OCI-LY1 (cell line): ENCODE data around the gene CAMTA1.

Experiments used
- H2AFZ ChIP-seq: fragments of 200-600 bp; sonication (generic), shearing (Covaris generic); 2 replicates; pipeline ENCODE4 v1.6.0; 2014; ENCODE audit warnings: antibody characterized with exemption, mild to moderate bottlenecking, low read length
- H3F3A ChIP-seq: fragments of 200-600 bp; sonication (generic), shearing (Covaris generic); 2 replicates; pipeline ENCODE4 v1.6.0; 2014; ENCODE audit warnings: mild to moderate bottlenecking, antibody characterized with exemption, low read length, moderate library complexity; ENCODE audit not compliant: insufficient read depth
- H3K27ac ChIP-seq: fragments of 200-600 bp; sonication (generic); 2 replicates; pipeline ENCODE4 v1.5.1; 2014; ENCODE audit warnings: low read length, mixed run types, mild to moderate bottlenecking, low read depth; ENCODE audit not compliant: poor library complexity, severe bottlenecking
- H3K27me3 ChIP-seq: fragments of 200-600 bp; sonication (generic); 2 replicates; pipeline ENCODE4 v1.6.0; 2014; ENCODE audit warnings: antibody characterized with exemption, mild to moderate bottlenecking, low read length, moderate library complexity; ENCODE audit not compliant: insufficient read depth
- H3K36me3 ChIP-seq: fragments of 200-600 bp; sonication (generic); 2 replicates; pipeline ENCODE4 v1.6.1; 2014; ENCODE audit warnings: mild to moderate bottlenecking, antibody characterized with exemption, low read length, moderate library complexity, mixed read lengths; ENCODE audit not compliant: insufficient read depth
- H3K4me1 ChIP-seq: fragments of 200-600 bp; sonication (generic); 2 replicates; pipeline ENCODE4 v1.5.1; 2014; ENCODE audit warnings: mild to moderate bottlenecking, low read length, moderate library complexity; ENCODE audit not compliant: insufficient read depth, severe bottlenecking
- H3K4me2 ChIP-seq: fragments of 200-600 bp; sonication (generic), shearing (Covaris generic); 2 replicates; pipeline ENCODE4 v1.6.1; 2014; ENCODE audit warnings: low read length
- H3K4me3 ChIP-seq: fragments of 200-600 bp; sonication (generic); 2 replicates; pipeline ENCODE4 v1.5.1; 2014; ENCODE audit warnings: low read length, low read depth, mild to moderate bottlenecking, mixed read lengths; ENCODE audit not compliant: poor library complexity, severe bottlenecking
- H3K79me2 ChIP-seq: fragments of 200-600 bp; shearing (Covaris generic); 2 replicates; pipeline ENCODE4 v1.6.1; 2016; ENCODE audit warnings: mixed run types, low read length, mixed read lengths; ENCODE audit not compliant: insufficient read depth
- H3K9ac ChIP-seq: fragments of 200-600 bp; sonication (generic), shearing (Covaris generic); 2 replicates; pipeline ENCODE4 v1.6.1; 2014; ENCODE audit warnings: mild to moderate bottlenecking, low read length, mixed read lengths
- H3K9me2 ChIP-seq: fragments of 200-600 bp; sonication (generic), shearing (Covaris generic); 2 replicates; pipeline ENCODE4 v1.6.1; 2014; ENCODE audit warnings: low read depth, mild to moderate bottlenecking, low read length, mixed read lengths
- H3K9me3 ChIP-seq: fragments of 200-600 bp; shearing (Covaris generic); 2 replicates; pipeline ENCODE4 v1.6.1; 2014; ENCODE audit warnings: low read length, mixed read lengths
- H4K20me1 ChIP-seq: fragments of 200-600 bp; sonication (generic), shearing (Covaris generic); 2 replicates; pipeline ENCODE4 v1.6.0; 2016; ENCODE audit warnings: mild to moderate bottlenecking, low read length; ENCODE audit not compliant: insufficient read depth
- EZH2 ChIP-seq: fragments of 200-600 bp; sonication (generic), shearing (Covaris generic); IDR thresholded peaks from 2 replicates; pipeline ENCODE4 v1.8.0; 2017; ENCODE audit warnings: borderline replicate concordance, mixed run types, mild to moderate bottlenecking, antibody characterized with exemption, low read length, moderate library complexity, mixed read lengths
- TF ChIP-seq, protein P1 (sequence below): fragments of 200-600 bp; sonication (generic), shearing (Covaris generic); IDR thresholded peaks from 2 replicates; pipeline ENCODE4 v1.5.1; 2017; ENCODE audit warnings: mild to moderate bottlenecking, antibody characterized with exemption, low read length, moderate library complexity, mixed read lengths

Gene CAMTA1

DNA sequence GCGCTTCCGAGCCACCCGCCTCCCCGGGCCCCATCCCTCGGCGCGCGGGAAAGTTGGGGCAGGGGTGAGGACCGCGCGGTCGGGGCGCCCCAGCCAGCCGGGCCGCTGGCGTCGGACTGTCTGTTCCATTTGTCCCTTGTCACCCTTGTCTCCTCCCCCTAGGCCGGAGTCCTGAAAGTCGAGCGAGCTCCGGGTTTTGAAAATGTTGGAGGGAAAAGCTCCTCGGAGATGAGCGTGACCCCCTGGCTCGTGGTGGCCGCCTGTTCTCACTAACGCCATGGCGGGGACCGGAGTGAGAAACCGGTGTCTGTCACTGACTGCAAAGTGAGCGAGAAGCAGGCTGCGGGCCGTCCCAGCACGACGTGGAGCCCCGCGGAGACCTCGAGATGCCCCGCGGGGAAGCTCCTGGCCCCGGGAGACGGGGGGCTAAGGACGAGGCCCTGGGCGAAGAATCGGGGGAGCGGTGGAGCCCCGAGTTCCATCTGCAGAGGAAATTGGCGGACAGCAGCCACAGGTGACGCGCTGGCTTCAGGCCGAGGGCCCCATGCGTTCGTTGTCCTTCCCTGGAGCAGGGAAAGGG lies 999.3 kb downstream of the CAMTA1 start:
- Histone ChIP-seq H3K36me3 (peaks cover 12% of the 10 kb centered on the region; the same call in 1 of the 2 replicates), H3K27ac (no peak overlapping the region), H3F3A (no peaks in the 10 kb centered on the region), H3K4me3 (no peak overlapping the region), H3K79me2 (no peaks in the 10 kb centered on the region), H3K9me3 (no peaks in the 10 kb centered on the region; the same call in 1 of the 2 replicates), H3K4me1 (peaks cover 16% of the 10 kb centered on the region), H2AFZ (no peak overlapping the region), H3K9me2 (no peaks in the 10 kb centered on the region), H3K4me2 (no peak overlapping the region), H3K9ac (no peak overlapping the region), H3K27me3 (no peaks in the 10 kb centered on the region), H4K20me1 (no peaks in the 10 kb centered on the region)
- TF ChIP-seq EZH2: no peak
- TF ChIP-seq, protein P1, sequence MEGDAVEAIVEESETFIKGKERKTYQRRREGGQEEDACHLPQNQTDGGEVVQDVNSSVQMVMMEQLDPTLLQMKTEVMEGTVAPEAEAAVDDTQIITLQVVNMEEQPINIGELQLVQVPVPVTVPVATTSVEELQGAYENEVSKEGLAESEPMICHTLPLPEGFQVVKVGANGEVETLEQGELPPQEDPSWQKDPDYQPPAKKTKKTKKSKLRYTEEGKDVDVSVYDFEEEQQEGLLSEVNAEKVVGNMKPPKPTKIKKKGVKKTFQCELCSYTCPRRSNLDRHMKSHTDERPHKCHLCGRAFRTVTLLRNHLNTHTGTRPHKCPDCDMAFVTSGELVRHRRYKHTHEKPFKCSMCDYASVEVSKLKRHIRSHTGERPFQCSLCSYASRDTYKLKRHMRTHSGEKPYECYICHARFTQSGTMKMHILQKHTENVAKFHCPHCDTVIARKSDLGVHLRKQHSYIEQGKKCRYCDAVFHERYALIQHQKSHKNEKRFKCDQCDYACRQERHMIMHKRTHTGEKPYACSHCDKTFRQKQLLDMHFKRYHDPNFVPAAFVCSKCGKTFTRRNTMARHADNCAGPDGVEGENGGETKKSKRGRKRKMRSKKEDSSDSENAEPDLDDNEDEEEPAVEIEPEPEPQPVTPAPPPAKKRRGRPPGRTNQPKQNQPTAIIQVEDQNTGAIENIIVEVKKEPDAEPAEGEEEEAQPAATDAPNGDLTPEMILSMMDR: no peak

GRCh38 chr1:7785108-7785507 lies 999.9 kb downstream of the CAMTA1 start:
- Histone ChIP-seq H3K27me3 (no peaks in the 10 kb centered on the region), H2AFZ (no peak overlapping the region), H3K4me3 (no peak overlapping the region), H3K4me2 (no peak overlapping the region), H3K36me3 (0 out of 2 replicates have a peak, but pooled peaks cover 8% of the 10 kb centered on the region), H3K9me3 (peaks cover 3% of the 10 kb centered on the region; the same call in 1 of the 2 replicates), H4K20me1 (no peaks in the 10 kb centered on the region), H3K9ac (no peak overlapping the region), H3F3A (no peaks in the 10 kb centered on the region), H3K4me1 (peaks cover 16% of the 10 kb centered on the region), H3K79me2 (no peaks in the 10 kb centered on the region), H3K9me2 (no peaks in the 10 kb centered on the region), H3K27ac (no peak overlapping the region)
- TF ChIP-seq EZH2: no peak
- TF ChIP-seq, protein P1: no peak

- TF ChIP-seq, protein P1: no peak
- TF ChIP-seq EZH2: no peak
- H4K20me1 ChIP-seq: no peaks in the 10 kb centered on the region
- H3K4me3 ChIP-seq: no peak overlapping the region
- no peak overlapping the region for H3K4me2 ChIP-seq
- no peak overlapping the region for H3K9ac ChIP-seq
- no peaks in the 10 kb centered on the region for H3K36me3 ChIP-seq
- no peaks in the 10 kb centered on the region for H3F3A ChIP-seq
- H3K9me2 ChIP-seq: no peaks in the 10 kb centered on the region
- no peaks in the 10 kb centered on the region for H3K27me3 ChIP-seq
- H3K79me2 ChIP-seq: no peaks in the 10 kb centered on the region
- H3K9me3 ChIP-seq: peaks cover 3% of the 10 kb centered on the region; the same call in 1 of the 2 replicates
- H3K4me1 ChIP-seq: peaks cover 15% of the 10 kb centered on the region
- no peak overlapping the region for H2AFZ ChIP-seq
- H3K27ac ChIP-seq: no peak overlapping the region
Measured at GRCh38 chr1:7786795-7787194, 1001.5 kb downstream of the CAMTA1 start.
